ENCODE results near the gene SIAH1.
A peak's percentile ranks its signal among the peaks of the same experiment; 100 is the strongest.
"Not testable (repeated sequence)": the region's sequence is repeated elsewhere in the genome, so short reads cannot be mapped to it uniquely, and the experiment has no call there.

Gene SIAH1

DNA sequence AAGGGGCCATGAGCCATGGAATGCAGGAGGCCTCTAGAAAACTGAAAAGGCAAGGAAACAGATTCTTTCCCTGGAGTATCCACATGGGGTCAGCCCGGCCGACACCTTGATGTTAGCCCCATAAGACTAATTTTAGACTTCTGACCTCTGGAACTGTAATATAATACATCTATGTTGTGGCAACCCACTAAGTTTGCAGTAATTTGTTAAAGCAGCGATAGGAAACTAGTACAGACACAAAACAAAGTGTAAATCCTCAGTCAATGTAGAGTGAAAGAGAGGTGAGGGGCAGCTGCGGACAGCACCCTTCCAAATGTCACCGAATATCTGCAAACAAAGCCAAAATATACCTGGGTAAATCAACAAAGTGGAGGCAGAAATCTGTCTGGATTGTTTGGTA lies 7.2 kb upstream of the SIAH1 start:
- no peak for DNase-seq

DNA sequence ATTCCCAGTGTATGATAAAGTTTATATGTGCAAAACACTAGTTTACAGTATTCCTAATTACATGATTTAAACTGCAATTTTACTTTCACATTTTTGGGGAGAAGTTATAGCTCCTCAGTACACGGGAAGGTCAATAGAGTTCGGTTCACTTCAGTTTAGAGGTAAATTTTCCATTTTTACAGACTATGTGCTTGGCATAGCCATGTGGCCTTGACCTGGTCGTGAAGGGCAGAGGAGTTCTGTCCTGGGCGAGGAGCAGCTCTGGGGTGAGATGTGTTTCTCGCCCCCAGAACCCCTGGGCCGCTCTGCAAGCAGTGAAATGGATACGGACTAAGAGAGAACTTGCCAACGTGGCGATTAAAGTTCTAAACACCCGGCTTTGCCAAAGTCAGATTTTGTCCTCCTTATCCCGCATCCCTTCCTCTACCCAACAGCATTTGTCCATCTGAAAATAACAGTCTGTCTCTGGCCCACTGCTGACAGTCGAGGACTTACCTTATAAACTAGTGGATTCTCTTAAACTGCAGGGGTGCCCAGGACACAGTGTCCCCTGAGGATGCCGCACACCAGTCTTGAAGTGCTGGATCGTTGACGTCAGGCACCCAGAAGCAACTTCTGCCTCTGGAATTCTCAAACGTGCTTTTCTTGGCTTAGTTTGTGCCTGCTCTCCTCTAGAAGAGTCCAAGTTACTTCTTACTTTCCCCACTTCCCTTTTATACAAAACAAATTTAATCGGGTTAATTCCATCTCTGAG lies 1.5 kb upstream of the SIAH1 start:
- DNase-seq = no peak

DNA sequence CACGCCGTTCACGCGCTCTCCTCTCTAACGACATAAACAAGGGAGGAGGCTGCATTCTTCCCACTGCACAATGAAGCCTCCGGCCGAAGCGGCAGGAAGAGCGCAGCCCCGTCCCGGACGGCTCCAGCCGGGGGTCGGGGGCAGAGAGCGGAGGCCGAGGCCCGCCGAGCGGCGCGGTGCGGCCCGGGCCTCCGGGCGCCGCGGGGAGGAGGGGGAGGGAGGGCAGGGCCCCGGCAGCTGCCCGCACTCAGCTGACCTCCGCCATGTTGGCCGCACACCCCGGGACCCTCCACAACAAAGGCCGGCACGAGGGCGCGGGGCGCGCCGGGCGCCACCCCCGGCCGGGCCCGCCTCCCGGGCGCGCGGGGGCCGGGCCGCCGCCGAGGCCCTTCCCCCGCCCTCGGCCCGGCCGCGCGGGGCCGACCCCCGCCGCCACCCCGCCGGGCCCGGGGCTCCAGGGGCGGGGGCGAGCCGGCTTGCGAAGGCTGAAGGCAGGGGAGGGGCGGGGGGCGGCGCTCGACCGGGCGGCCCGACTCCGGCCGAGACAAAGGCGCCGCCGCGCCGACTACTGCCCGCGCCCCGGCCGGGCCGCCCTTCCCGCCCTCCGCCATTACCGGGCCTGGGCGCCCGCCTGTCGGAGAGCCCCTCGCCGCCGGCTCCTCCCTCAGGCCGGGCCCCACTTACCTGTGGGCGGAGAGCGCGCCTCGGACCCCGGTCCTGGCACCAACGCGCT lies 527 bp downstream of the SIAH1 start:
- no peak for DNase-seq

DNA sequence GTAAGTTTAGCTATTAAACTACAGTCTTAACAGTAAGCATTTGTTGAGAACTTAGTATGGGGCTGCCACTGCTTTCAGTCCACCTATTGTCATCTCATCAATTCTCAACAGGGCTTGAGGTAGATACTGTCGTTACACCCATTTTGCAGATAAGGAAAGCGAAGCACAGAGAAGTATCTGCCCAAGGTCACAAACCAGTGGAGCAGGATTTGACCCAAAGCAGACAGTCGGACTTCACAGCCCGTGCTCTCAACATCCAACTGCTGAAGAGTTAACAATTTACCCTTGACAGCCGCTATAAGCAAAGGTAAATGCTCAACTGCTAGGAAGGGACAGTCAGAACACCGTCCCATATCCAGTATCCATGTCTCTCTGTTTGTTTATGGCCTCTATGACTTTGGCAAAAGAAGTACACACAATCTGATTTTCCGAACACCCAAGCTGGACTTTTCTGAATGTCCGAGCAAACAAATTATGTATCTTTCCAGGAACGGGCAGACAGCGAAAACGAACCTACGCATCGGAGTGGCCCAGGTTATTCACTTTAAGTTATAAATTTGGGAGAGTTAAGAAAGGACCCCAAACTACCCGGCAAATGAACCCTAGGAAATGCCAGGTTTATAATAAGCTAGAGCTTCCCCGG lies 1.2 kb downstream of the SIAH1 start:
- no peak for DNase-seq

DNA sequence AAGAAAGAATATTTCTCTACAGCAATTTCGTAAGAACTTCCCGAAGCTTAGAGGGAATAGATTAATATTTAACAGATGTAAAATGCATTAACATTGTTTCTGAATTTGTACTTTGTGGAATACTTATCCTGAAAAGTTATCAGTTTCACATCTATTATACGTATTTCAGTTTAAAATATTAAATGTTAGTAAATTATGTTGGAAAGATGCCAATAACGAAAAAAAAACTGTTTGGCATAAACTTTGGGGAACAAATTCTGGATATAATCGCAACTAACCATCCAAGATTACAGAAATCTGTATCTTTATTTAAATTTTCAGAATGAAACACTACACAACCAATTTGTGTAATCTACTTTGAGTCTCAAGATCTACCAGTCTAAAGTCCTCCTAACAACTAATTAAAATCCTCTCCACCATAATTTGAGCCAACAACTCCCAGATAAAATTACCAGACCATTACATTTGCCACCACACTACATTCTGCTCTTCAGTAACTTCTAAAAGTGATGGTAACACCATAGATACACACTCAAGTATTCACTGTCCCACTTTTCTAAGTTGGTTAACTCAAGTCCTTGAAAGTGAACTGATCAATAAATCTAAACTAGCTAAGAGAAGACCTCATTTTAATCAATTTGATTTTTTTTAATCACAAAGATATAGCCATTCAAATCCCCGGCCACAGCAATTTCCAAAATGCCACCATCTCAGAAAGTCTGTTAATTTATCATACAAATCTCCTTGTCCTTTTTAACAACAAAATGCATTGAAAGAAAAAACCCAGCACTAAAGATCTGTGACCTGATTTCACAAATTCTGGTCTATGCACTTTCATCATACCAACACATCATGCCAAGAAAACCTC lies 2.0 kb downstream of the SIAH1 start:
- DNase-seq = no peak

DNA sequence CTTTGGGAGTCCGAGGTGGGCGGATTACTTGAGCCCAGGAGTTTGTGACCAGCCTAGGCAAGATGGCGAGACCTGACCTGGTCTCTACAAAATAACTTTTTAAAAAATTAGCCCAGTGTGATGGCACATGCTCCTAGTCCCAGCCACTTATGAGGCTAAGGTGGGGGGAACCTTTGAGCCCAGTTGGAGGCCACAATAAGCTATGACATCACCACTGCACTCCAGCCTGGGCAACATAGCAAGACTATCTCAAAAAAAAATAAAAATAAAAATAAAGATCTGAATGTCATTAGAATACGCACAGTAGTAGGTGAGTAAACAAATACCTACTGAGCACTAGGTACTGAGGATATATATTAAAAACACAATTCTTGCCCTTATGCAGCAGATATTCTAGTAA lies 3.1 kb downstream of the SIAH1 start:
- DNase-seq = no peak

DNA sequence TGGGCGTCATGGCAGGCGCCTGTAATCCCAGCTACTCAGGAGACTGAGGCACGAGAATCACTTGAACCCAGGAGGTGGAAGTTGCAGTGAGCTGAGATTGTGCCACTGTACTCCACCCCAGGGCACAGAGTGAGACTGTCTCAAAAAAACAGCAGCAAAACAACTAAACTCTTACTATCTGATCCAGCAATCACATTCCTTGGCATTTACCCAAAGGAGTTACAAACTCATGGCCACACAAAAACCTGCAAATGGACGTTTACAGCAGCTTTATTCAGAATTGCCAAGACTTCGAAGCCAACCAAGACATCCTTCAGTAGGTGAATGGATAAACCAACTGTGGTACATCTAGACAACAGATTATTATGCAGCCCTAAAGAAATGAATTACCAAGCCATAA lies 4.0 kb downstream of the SIAH1 start:
- no peak for DNase-seq

DNA sequence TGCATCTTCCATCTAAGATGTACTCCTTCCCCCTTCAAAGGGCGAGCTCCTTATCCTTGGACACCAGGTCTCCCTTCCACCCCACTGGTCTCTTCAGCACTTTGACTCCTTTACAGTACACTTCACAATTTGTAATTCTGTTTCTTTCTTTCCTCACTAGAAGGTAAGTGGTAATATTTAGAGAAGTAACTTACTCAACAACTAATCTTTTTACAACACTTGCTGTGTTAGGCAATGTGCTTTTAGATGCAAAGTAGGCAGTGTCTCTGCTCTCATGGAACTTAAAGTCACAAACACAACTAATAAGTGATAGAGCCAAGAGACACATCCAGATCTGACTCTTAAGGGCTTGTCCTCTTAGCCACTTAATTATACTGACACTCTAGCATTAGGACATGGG lies 6.4 kb downstream of the SIAH1 start:
- DNase-seq = peak; percentile 47

DNA sequence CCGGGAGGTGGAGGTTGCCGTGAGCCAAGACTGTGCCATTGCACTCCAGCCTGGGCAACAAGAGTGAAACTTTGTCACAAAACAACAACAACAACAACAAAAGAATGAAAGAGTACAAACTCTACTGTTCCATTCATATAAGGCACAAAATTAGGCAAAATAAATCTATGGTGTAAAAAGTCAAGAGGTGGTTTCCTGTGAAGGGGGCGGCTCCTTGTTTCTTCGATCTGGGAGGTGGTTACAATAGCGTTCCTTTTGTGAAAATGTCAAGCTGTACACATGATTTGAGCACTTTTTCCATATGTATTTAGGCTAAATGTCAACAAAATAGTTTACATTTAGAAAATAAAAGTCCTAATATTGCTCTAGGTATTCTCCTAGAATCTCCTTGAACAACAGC lies 6.9 kb downstream of the SIAH1 start:
- DNase-seq = no peak

DNA sequence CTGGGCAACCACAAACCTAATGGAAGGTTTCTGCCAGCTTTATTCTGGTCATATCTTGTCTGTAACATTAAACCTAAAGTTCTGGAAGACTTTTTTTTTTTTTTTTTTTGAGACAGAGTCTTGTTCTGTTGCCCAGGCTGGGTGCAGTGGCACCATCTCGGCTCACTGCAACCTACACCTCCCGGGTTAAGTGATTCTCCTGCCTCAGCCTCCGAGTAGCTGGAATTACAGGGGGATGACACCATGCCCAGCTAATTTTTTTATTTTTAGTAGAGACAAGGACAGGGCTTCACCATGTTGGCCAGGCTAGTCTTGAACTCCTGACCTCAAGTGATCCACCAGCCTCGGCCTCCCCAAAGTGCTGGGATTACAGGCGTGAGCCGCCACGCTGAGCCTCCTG lies 7.9 kb downstream of the SIAH1 start:
- DNase-seq = not testable (repeated sequence)

DNA sequence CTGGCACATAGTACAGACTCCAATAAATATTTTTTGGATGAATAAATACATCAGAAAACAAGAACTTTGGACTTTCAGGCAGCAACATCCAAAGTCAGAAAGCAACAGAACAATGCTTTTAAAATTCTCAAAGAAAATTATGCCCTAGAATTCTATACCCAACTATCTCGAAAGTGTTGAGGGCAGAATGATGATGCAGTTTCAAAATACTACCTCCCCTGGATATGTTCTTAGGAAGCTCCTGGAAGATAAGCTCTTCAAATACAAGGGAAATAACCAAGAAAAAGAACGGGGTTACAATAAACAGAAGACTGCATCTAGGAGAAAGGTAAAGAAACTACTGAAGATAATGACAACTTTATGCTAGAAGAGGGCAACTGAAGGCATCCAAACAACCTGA lies 11.0 kb downstream of the SIAH1 start:
- no peak for DNase-seq

DNA sequence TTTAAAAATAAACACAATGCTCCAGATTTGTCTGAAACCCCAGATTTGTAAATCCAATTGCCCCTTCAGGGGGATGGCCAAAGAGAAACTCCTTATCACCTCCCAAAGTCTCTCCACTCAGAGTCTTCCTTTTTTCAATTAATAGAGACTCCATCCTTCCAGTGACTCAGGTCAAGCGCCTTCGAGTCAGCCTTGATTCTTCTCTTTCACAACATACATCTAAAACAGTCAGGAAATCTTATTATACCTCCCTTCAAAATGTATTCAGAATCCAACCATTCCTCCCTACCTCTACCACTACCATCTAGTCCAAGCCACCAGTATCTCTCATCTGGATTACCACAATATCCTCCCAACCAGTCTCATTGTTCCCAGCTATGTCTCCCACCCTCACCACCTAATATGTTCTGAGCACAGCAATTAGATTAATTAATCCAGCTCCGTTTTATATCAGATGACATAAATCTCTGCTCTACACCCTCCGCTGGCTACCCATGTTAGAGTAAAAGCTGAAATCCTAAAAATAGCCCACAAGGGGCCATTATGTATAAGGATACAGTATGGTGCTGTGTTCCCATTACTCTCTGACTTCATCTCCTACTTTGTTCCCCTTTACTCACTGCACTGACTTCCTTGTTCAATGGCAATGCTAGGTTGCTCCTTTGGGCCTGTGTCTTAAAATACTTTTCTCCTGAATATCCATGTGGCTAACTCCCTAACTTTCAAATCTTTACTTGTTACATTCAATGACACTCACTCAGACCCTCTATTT lies 11.8 kb downstream of the SIAH1 start:
- DNase-seq = no peak

DNA sequence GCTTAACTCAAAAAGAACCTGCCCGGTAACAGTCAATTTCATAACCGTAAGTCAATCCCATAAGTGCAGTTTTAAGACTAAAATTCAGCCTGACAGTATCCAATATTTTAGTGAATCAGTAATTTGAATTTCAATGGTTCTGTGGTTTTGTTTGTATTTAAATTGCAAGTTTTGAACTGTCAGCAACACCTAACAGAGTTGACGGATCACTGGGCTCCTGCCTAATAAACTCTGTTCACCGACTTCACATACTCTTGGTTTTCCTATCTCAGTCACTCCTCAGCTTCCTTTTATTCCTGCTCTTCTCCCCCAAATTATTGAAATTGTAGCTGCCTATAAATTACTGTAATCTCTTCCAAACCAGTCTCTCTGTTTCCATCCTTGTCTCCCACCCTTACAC lies 12.5 kb downstream of the SIAH1 start:
- DNase-seq = no peak

DNA sequence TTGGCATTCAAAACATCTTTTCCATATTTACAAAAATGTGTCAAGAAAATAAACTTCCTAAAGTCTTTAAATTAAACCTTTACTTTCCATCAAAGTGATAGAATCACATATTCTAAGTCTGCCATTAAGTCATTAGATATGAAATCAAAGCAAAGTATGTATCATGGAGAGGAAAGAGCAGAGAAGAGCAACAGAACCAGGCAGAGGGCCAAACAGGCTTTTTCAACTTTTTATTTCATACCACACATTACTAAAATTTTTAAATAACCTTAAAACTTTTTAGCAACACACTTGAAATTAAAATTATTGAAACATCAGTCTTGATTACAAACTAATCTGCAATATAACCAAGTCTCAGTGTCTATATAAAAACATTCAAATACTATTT lies 13.8 kb downstream of the SIAH1 start:
- DNase-seq = no peak

DNA sequence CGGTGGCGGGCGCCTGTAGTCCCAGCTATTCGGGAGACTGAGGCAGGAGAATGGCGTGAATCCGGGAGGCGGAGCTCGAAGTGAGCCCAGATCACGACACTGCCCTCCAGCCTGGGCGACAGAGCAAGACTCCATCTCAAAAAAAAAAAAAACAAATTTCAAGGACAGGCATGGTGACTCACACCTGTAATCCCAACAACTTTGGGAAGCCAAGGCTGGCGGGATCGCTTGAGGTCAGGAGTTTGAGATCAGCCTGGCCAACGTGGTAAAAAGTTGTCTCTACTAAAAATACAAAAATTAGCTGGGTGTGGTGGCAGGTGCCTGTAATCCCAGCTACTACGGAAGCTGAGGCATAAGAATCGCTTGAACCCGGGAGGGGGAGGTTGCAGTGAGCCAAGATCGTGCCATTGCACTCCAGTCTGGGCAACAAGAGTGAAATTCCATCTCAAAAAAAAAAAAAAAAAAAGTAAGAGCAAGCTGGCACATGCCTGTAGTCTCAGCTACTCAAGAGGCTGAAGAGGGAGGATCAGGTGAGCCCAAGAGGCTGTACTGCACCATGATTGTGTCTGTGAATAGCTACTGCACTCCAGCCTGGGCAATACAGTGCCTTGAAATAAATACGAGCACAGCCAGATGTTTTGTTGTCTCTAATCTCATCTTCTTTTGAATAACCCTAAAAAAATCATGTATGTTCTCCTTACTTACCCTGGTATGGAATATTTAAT lies 14.4 kb downstream of the SIAH1 start:
- DNase-seq = not testable (repeated sequence)

DNA sequence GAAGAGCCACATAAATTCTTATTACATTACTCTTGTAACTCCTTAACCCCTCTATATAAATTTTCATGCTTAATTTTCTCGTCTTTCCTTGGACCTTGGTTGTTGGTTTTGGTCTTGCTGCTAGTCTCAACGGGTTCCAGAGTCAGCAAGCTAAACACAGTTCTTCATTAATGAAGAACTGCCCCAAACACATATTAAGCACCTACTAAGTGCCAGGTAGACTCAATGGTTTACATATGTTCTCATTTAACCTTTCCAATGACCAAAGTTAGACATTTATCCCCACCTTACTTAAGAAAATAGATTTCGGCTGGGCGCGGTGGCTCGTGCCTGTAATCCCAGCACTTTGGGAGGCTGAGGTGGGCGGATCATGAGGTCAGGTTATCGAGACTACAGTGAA lies 15.0 kb downstream of the SIAH1 start:
- DNase-seq = no peak

DNA sequence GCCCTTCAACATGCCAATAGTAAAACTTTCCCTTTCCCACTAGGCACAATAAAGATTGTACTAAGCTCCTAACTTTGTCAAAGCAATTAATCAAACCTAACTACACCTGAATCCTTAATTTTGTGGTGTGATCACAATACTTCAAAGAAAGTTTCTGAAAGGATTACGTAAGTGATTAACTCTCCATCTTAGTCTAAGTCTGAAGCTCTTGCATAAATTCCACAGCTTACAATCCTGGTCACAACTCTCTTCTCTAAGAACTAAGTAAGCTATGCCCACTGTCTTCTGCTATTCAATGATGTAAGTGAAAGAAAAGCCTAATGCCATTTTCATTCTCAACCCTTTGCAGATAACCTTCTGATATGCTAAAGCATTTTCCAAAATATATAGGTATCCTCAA lies 15.4 kb downstream of the SIAH1 start:
- no peak for DNase-seq

DNA sequence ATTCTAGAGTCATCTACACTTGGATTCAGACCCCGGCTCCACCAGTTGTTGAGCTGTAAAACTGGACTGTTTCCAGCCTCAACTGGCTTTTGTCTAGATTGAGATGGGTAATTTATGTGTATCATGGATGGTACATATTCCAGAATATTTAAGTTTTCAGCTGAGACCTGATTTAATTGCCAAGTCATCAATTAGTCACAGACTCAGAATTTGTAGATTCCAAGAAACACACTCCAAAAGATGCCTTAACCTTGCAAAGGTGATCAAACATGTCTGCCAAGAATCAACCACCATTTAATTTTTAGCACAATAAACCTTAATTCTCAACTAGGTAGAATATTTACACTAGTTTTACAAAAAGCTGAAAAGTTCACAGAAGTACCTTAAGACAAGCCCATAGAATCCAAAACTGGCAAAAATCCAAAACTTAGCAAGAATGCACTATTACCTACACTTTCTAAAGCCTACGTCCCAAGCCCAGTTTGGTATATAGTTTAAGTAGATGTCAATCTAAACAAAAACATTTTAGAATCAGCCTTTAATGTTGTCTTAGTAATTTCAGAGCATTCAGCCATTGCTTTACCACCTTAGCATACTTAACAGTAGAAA lies 17.7 kb downstream of the SIAH1 start:
- no peak for DNase-seq

DNA sequence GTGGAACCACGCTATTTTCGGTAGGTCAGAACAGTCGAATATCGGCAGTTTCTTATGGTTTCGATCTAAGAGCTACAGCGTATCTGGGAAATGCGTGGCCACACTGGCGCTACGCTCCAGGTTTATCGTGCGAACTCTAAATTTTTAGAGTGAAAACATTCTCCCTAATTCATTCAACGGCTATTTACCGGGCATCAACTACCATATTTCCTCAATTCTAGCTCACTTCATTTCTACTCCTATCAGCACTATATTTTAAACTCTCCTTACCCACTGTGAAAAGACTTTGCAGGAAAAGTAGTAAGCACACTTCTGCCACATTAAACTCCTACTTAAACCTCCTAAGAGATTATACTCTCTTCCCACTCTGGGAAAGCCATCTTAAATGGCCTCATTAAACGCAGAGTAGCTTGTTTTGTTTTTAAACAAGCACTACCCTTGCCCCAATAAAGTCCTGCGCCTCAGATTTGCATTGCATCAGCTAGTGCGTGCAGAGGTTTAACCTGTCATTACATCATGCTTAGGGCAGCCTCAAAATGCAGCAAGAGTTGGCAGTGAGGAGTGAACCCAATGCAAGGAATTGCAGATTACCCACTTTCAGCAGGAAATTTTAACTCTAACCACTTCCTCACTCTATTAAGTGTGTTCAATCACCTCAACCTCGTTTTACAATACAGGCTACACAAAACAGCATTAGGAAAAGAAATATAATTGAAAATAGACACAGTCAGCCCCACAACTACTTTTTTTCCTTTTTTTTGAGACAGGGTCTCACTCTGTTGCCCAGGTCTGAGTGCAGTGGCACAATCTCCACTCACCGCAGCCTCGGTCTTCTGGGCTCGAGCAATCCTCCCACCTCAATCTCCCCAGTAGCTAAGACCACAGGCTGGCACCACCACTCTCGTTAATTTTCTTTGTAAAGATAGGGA lies 18.8 kb downstream of the SIAH1 start:
- DNase-seq = peak; percentile 35

DNA sequence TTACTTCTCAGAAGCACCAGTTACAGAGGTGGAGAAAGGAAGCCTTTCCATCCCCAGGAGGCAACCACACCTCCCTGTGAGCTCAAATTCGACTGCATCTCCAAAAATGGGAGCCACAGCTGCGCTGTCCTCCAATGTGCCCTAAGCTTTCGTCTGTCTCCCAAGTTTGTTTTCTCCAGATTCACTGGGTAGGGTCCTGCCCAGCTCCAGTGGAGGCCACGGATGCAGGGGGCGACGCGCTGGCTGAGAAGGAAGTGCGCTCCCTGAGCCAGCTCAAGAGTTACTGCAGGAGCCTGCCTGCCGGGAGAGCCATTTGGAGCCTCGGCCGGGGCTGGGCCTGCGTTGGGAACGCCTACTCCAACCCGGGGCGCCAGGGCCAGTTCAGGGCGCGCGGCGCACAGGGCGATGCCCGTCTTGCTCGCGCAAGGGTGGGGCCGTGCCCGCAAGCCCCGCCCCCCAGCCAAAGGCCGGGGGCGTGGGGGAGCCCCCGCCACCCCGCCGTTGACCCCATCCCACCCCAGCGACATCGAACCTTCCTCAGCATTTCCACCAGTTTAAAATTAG lies 19.5 kb downstream of the SIAH1 start:
- DNase-seq = no peak

Data from SIG-M5 (cell line).